ENCODE measurements around the gene RAB11FIP2. TPM values are rescaled to one million over a fixed set of nuclear protein-coding genes. Genes with fewer than 3 reads are reported as not detected.

The RAB11FIP2 gene
- total and polyA plus RNA-seq, 2 of the 8 experiments (the other 6 are each of a cell fraction or from before 2014, with no cell fraction given): 3.1 to 12.7 TPM

GRCh38 chr10:118028619-118029018, 18.1 kb downstream of the RAB11FIP2 start:
- Histone ChIP-seq H2BK15ac (ENCODE audit: low read length) (no peak overlapping the region), H3K9ac (replicated peaks in 1 of 4; ENCODE audit: extremely low read depth in 1 of 4, low read depth in 3 of 4, low read length in 3 of 4) (no peak overlapping the region), H3K27ac (ENCODE audit: low read depth, low read length) (no peak overlapping the region), H2AFZ (ENCODE audit: low read length) (no peak overlapping the region), H4K91ac (replicated peaks; ENCODE audit: insufficient read length, low read length) (no peak overlapping the region), H3K4me2 (ENCODE audit: insufficient read depth in 1 of 2, low read depth in 2 of 2, low read length in 2 of 2) (no peak overlapping the region), H3K23ac (ENCODE audit: insufficient read length) (no peak overlapping the region), H3K4ac (replicated peaks; ENCODE audit: insufficient read length, low read depth, low read length) (no peak overlapping the region), H4K8ac (ENCODE audit: extremely low read depth, insufficient read depth, low read length) (no peak overlapping the region), H2BK120ac (replicated peaks; ENCODE audit: low read depth, low read length) (no peak overlapping the region), H3K4me3 (ENCODE audit: extremely low read depth in 1 of 4, insufficient read depth in 2 of 4, low read depth in 3 of 4, low read length in 4 of 4) (no peak overlapping the region), H3K27me3 (replicated peaks in 1 of 4; ENCODE audit: control insufficient read depth in 3 of 4, extremely low read depth in 1 of 4, insufficient read depth in 3 of 4, low read length in 3 of 4) (no peaks in the 10 kb centered on the region), H4K20me1 (replicated peaks in 1 of 2; ENCODE audit: control insufficient read depth in 1 of 2, insufficient read depth in 2 of 2, low read length in 2 of 2) (peaks cover 0 to 2% of the 10 kb centered on the region in 2 experiments), H2BK20ac (ENCODE audit: low read length) (no peak overlapping the region), H4K5ac (ENCODE audit: insufficient read length, low read depth, low read length) (no peak overlapping the region), H3K9me3 (ENCODE audit: insufficient read depth in 2 of 2, low read depth in 1 of 2, low read length in 1 of 2) (no peaks in the 10 kb centered on the region), H2BK12ac (ENCODE audit: low read depth, low read length) (no peak overlapping the region), H3K4me1 (replicated peaks in 1 of 4; ENCODE audit: control insufficient read depth in 3 of 4, insufficient read depth in 4 of 4, low read length in 3 of 4) (peaks cover 0 to 8% (median 1%) of the 10 kb centered on the region in 4 experiments; a peak in 3 of 7 replicates), H3K36me3 (ENCODE audit: control insufficient read depth in 2 of 4, insufficient read depth in 4 of 4, low read length in 3 of 4) (0 out of 8 replicates have a peak, but pooled peaks cover 0 to 3% (median 0%) of the 10 kb centered on the region in 4 experiments), H3K79me1 (ENCODE audit: low read depth, low read length) (no peaks in the 10 kb centered on the region), H2AK5ac (ENCODE audit: low read depth, low read length) (no peak overlapping the region), H3K18ac (ENCODE audit: extremely low read depth, low read length) (no peak overlapping the region), H3K23me2 (ENCODE audit: low read depth, low read length) (no peaks in the 10 kb centered on the region), H2BK5ac (ENCODE audit: low read depth, low read length) (no peak overlapping the region), H3K79me2 (ENCODE audit: control insufficient read depth in 1 of 2, insufficient read depth in 2 of 2, low read length in 2 of 2) (no peaks in the 10 kb centered on the region), H3K14ac (ENCODE audit: insufficient read length) (no peak overlapping the region), H3K56ac (replicated peaks; ENCODE audit: insufficient read length, low read depth, low read length) (no peak overlapping the region)
- DNase-seq (ENCODE audit: low read depth in 1 of 2, low spot score in 2 of 2) (no peak), FAIRE-seq (no peak)
- POLR2A ChIA-PET (ENCODE audit: partially characterized antibody): no interaction called here
- CTCF ChIA-PET (ENCODE audit: partially characterized antibody): interaction anchor here (0.9 to 1.6 kb wide), 3 partner anchors 17 to 231 kb away, joined by 3 to 6 read pairs (median 4); no protein-coding TSS in a partner anchor
- no peak for TF ChIP-seq EP300 (IDR thresholded peaks at IDR 0.05; ENCODE audit: borderline replicate concordance in 1 of 2, low read depth in 2 of 2, low read length in 2 of 2)
